OCI-LY1 (cell line): ENCODE measurements around the gene TRPM2.

Source experiments
- H2AFZ ChIP-seq: fragments of 200-600 bp; sonication (generic), shearing (Covaris generic); 2 replicates; pipeline ENCODE4 v1.6.0; 2014; ENCODE audit warnings: antibody characterized with exemption, mild to moderate bottlenecking, low read length
- H3F3A ChIP-seq: fragments of 200-600 bp; sonication (generic), shearing (Covaris generic); 2 replicates; pipeline ENCODE4 v1.6.0; 2014; ENCODE audit warnings: mild to moderate bottlenecking, antibody characterized with exemption, low read length, moderate library complexity; ENCODE audit not compliant: insufficient read depth
- H3K27ac ChIP-seq: fragments of 200-600 bp; sonication (generic); 2 replicates; pipeline ENCODE4 v1.5.1; 2014; ENCODE audit warnings: low read length, mixed run types, mild to moderate bottlenecking, low read depth; ENCODE audit not compliant: poor library complexity, severe bottlenecking
- H3K27me3 ChIP-seq: fragments of 200-600 bp; sonication (generic); 2 replicates; pipeline ENCODE4 v1.6.0; 2014; ENCODE audit warnings: antibody characterized with exemption, mild to moderate bottlenecking, low read length, moderate library complexity; ENCODE audit not compliant: insufficient read depth
- H3K36me3 ChIP-seq: fragments of 200-600 bp; sonication (generic); 2 replicates; pipeline ENCODE4 v1.6.1; 2014; ENCODE audit warnings: mild to moderate bottlenecking, antibody characterized with exemption, low read length, moderate library complexity, mixed read lengths; ENCODE audit not compliant: insufficient read depth
- H3K4me1 ChIP-seq: fragments of 200-600 bp; sonication (generic); 2 replicates; pipeline ENCODE4 v1.5.1; 2014; ENCODE audit warnings: mild to moderate bottlenecking, low read length, moderate library complexity; ENCODE audit not compliant: insufficient read depth, severe bottlenecking
- H3K4me2 ChIP-seq: fragments of 200-600 bp; sonication (generic), shearing (Covaris generic); 2 replicates; pipeline ENCODE4 v1.6.1; 2014; ENCODE audit warnings: low read length
- H3K4me3 ChIP-seq: fragments of 200-600 bp; sonication (generic); 2 replicates; pipeline ENCODE4 v1.5.1; 2014; ENCODE audit warnings: low read length, low read depth, mild to moderate bottlenecking, mixed read lengths; ENCODE audit not compliant: poor library complexity, severe bottlenecking
- H3K79me2 ChIP-seq: fragments of 200-600 bp; shearing (Covaris generic); 2 replicates; pipeline ENCODE4 v1.6.1; 2016; ENCODE audit warnings: mixed run types, low read length, mixed read lengths; ENCODE audit not compliant: insufficient read depth
- H3K9ac ChIP-seq: fragments of 200-600 bp; sonication (generic), shearing (Covaris generic); 2 replicates; pipeline ENCODE4 v1.6.1; 2014; ENCODE audit warnings: mild to moderate bottlenecking, low read length, mixed read lengths
- H3K9me2 ChIP-seq: fragments of 200-600 bp; sonication (generic), shearing (Covaris generic); 2 replicates; pipeline ENCODE4 v1.6.1; 2014; ENCODE audit warnings: low read depth, mild to moderate bottlenecking, low read length, mixed read lengths
- H3K9me3 ChIP-seq: fragments of 200-600 bp; shearing (Covaris generic); 2 replicates; pipeline ENCODE4 v1.6.1; 2014; ENCODE audit warnings: low read length, mixed read lengths
- H4K20me1 ChIP-seq: fragments of 200-600 bp; sonication (generic), shearing (Covaris generic); 2 replicates; pipeline ENCODE4 v1.6.0; 2016; ENCODE audit warnings: mild to moderate bottlenecking, low read length; ENCODE audit not compliant: insufficient read depth
- CTCF ChIP-seq: fragments of 200-600 bp; sonication (generic), shearing (Covaris generic); IDR thresholded peaks from 2 replicates; pipeline ENCODE4 v1.5.1; 2017; ENCODE audit warnings: mild to moderate bottlenecking, antibody characterized with exemption, low read length, moderate library complexity, mixed read lengths
- EZH2 ChIP-seq: fragments of 200-600 bp; sonication (generic), shearing (Covaris generic); IDR thresholded peaks from 2 replicates; pipeline ENCODE4 v1.8.0; 2017; ENCODE audit warnings: borderline replicate concordance, mixed run types, mild to moderate bottlenecking, antibody characterized with exemption, low read length, moderate library complexity, mixed read lengths

TRPM2 gene

DNA sequence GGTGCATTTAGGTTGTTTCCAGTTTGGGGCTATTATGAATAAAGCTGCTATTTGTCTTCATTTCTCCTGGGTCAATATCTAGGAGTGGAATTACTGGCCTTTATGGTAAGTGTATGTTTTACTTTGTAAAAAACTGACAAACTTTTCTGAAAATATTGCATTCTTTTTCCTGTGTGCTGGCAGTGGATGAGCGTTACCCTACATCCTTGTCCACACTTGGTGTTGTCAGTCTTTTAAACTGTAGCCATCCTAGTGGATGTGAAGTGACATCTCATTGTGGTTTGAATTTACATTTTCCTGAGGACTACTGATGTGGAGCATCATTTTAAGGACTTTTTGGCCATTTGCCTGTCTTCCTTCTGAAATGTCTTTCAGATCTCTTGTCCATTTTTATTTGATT, 35.9 kb downstream of the TRPM2 start:
- Histone ChIP-seq H3K27me3 (no peaks in the 10 kb centered on the region), H3K4me1 (no peaks in the 10 kb centered on the region), H3K9ac (no peak overlapping the region), H2AFZ (no peak overlapping the region), H3K36me3 (no peaks in the 10 kb centered on the region; the same call in 1 of the 2 replicates), H4K20me1 (no peaks in the 10 kb centered on the region), H3K4me2 (no peak overlapping the region), H3K9me3 (peaks cover 6% of the 10 kb centered on the region), H3K27ac (no peak overlapping the region), H3K9me2 (no peaks in the 10 kb centered on the region), H3K79me2 (no peaks in the 10 kb centered on the region), H3F3A (no peaks in the 10 kb centered on the region), H3K4me3 (no peak overlapping the region)
- TF ChIP-seq CTCF (no peak), EZH2 (no peak)

DNA sequence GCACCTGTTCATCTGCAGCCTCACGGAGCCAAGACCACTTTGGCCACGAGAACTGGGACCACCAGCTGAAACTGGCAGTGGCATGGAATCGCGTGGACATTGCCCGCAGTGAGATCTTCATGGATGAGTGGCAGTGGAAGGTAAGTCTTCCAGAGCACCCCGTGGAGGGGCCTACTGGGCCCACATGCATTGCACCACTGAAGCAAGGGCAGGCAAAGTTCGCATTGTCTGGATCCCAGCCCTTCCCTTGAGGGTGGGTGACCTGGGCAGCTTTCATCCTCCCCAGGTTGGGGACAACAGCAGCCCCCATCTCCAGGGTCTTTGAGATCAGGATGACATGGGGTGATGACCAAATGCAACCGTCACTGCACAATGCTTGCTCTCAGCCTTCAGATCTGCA, 37.5 kb downstream of the TRPM2 start:
- no peaks in the 10 kb centered on the region for H3K9me3 ChIP-seq
- TF ChIP-seq EZH2 (no peak), CTCF (no peak)
- H3K4me3 ChIP-seq: no peak overlapping the region

DNA sequence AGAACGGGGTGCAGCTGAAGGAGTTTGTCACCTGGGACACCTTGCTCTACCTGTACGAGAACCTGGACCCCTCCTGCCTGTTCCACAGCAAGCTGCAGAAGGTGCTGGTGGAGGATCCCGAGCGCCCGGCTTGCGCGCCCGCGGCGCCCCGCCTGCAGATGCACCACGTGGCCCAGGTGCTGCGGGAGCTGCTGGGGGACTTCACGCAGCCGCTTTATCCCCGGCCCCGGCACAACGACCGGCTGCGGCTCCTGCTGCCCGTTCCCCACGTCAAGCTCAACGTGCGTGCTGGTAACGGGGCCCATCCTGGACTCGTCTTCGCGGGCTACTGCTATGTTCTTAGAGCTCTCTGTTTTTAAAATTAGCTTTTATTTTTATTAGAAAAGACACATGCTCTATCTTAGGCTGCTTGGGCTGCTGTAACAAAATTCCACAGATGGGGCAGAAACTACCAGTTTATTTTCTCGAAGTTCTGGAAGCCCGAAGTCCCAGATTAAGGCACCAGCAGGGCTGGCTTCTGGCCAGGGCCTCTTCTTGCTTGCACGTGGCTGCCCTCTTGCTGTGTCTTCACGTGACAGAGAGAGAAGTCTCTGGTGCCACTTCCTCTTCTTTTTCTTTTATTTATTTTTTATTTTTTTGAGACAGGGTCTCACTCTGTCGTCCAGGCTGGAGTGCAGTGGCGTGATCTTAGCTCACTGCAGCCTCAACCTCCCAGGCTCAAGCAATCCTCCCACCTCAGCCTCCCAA, 38.1 kb downstream of the TRPM2 start:
- no peak overlapping the region for H3K4me3 ChIP-seq
- TF ChIP-seq CTCF: no peak
- TF ChIP-seq EZH2: no peak
- no peak overlapping the region for H3K9ac ChIP-seq
- no peaks in the 10 kb centered on the region for H4K20me1 ChIP-seq
- no peak overlapping the region for H3K4me2 ChIP-seq
- H3K27ac ChIP-seq: no peak overlapping the region
- no peak overlapping the region for H2AFZ ChIP-seq
- H3K79me2 ChIP-seq: no peaks in the 10 kb centered on the region
- no peaks in the 10 kb centered on the region for H3K9me3 ChIP-seq
- no peaks in the 10 kb centered on the region for H3K9me2 ChIP-seq
- no peaks in the 10 kb centered on the region for H3K27me3 ChIP-seq
- no peaks in the 10 kb centered on the region; the same call in 1 of the 2 replicates for H3K36me3 ChIP-seq
- H3K4me1 ChIP-seq: no peaks in the 10 kb centered on the region
- no peaks in the 10 kb centered on the region for H3F3A ChIP-seq

More for the DNA sequence above, 37.5 kb downstream of the TRPM2 start:
- no peak overlapping the region for H3K27ac ChIP-seq
- no peaks in the 10 kb centered on the region for H3K4me1 ChIP-seq
- no peaks in the 10 kb centered on the region for H3K27me3 ChIP-seq
- H3K9ac ChIP-seq: no peak overlapping the region
- no peak overlapping the region for H2AFZ ChIP-seq
- H3F3A ChIP-seq: no peaks in the 10 kb centered on the region
- no peaks in the 10 kb centered on the region for H3K79me2 ChIP-seq
- H4K20me1 ChIP-seq: no peaks in the 10 kb centered on the region
- H3K36me3 ChIP-seq: no peaks in the 10 kb centered on the region; the same call in 1 of the 2 replicates
- no peak overlapping the region for H3K4me2 ChIP-seq
- H3K9me2 ChIP-seq: no peaks in the 10 kb centered on the region
